Right lobe of liver (tissue), 4 donors: ENCODE data around the gene USP14.

ENCODE experiments used
- POLR2A ChIP-seq: fragments of 450-650 bp; IDR thresholded peaks from one replicate; pipeline ENCODE4 v1.6.1; 2017; ENCODE audit warnings: antibody characterized with exemption, mild to moderate bottlenecking
- TF ChIP-seq, protein P1 (sequence below), 4 donors: fragments of 200-600 bp in 3 of 4; fragments of 450-650 bp in 1 of 4; IDR thresholded peaks; one replicate each; pipeline versions ENCODE4 v1.5.1 to v1.8.0; 2016 to 2022; ENCODE audit warnings: antibody characterized with exemption in 4 of 4, mild to moderate bottlenecking in 2 of 4
- donor health status: DM: no; HTN: no; CAD: no.
- donor health status: DM: no; HTN: no; CAD: no.
- donor health status: DM: no; HTN: yes; CAD: no.

DNA sequence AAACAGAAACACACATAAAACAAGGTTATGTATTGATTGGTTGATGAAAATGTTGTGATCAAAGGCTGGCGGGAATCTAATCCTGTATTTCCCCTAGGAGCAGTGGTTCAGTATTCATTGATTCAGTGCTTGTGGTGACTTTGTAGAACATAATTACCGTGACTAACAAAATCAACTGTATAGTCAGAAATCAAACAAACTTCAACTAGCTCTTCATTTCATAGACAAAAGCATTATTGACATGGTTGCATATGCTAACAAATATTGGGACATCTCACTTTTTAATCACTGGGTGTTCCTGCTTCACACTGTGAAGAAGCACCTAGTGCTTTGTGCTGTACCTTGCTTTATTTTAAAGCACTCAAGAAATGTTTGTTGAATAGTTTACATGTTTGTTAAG is 41.4 kb downstream of the USP14 start:
- TF ChIP-seq, protein P1, sequence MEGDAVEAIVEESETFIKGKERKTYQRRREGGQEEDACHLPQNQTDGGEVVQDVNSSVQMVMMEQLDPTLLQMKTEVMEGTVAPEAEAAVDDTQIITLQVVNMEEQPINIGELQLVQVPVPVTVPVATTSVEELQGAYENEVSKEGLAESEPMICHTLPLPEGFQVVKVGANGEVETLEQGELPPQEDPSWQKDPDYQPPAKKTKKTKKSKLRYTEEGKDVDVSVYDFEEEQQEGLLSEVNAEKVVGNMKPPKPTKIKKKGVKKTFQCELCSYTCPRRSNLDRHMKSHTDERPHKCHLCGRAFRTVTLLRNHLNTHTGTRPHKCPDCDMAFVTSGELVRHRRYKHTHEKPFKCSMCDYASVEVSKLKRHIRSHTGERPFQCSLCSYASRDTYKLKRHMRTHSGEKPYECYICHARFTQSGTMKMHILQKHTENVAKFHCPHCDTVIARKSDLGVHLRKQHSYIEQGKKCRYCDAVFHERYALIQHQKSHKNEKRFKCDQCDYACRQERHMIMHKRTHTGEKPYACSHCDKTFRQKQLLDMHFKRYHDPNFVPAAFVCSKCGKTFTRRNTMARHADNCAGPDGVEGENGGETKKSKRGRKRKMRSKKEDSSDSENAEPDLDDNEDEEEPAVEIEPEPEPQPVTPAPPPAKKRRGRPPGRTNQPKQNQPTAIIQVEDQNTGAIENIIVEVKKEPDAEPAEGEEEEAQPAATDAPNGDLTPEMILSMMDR (IDR thresholded peaks at IDR 0.05), result no peak
- TF ChIP-seq POLR2A, result no peak
